Mesothelial cell of epicardium (in vitro differentiated cells): ENCODE results near the gene MOB3C. TPM values are rescaled to one million over a fixed set of nuclear protein-coding genes. Genes with fewer than 3 reads are reported as not detected.
"Not testable (repeated sequence)": the region's sequence is repeated elsewhere in the genome, so short reads cannot be mapped to it uniquely, and the experiment has no call there.

Source experiments
- DNase-seq, 2 experiments: peaks; one replicate each; pipeline ENCODE4 v3.0.0; 2021; ENCODE audit warnings: low spot score in 2 of 2; ENCODE audit not compliant: unreplicated experiment in 2 of 2
- H3K27ac Mint-ChIP-seq: 2 replicates; pipeline ENCODE4 v1.8.0; 2021; ENCODE audit warnings: mixed read lengths
- H3K27me3 Mint-ChIP-seq: 2 replicates; pipeline ENCODE4 v1.8.0; 2021; ENCODE audit warnings: low read depth, mixed read lengths
- H3K36me3 Mint-ChIP-seq: 2 replicates; pipeline ENCODE4 v1.8.0; 2021; ENCODE audit warnings: mixed read lengths
- H3K4me1 Mint-ChIP-seq: 2 replicates; pipeline ENCODE4 v1.8.0; 2021; ENCODE audit warnings: mixed read lengths
- H3K4me3 Mint-ChIP-seq: 2 replicates; pipeline ENCODE4 v1.8.0; 2021; ENCODE audit warnings: mild to moderate bottlenecking, moderate library complexity, mixed read lengths
- H3K9me3 Mint-ChIP-seq: 2 replicates; pipeline ENCODE4 v1.8.0; 2021; ENCODE audit warnings: mixed read lengths
- CTCF ChIP-seq: fragments of 200-600 bp; sonication (generic); IDR thresholded peaks from one replicate; pipeline ENCODE4 v1.5.0; 2021; ENCODE audit warnings: antibody characterized with exemption; ENCODE audit not compliant: unreplicated experiment
- total RNA-seq: library from RNA; stranded (reverse); gene quantifications from 3 replicates; pipeline ENCODE4 v1.2.1, GENCODE V29; 2021

MOB3C gene
- total RNA-seq, 1 donor from 2014 or later = 11.0 TPM

DNA sequence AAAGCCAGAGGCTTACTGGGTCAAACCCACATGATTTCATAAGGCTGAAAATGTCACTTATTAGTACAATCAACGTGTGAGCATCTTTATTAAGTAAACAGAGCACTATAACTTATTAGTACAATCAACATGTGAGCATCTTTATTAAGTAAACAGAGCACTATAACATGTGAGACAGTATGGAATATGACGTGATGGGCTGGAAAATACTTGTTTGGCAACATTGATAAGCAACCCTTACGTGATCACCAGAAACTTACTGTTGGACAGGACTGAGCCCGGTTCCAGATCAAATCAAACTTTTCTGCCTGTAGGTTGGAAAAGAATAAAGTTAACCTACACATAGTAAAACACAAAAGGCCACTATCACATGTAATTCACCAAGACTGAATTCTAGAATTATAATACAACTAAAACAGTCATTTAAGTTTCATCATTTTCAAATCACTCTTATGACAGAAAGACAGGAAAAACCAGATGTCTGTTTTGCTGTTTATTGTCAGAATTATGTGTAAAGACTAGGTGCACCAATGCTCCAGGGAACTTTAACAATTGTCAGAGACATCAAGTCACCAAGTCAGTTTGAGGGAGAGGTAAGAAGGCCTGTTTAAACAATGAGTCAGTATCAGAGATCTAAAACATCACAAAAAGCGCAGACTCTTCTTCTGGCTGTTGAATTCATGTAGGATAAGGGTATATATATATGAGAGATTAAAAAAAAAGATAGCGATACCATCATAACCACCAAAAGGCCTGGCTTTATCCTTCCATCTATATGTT lies 35.9 kb upstream of the MOB3C start:
- peak overlapping the region; percentile 21 for H3K27ac Mint-ChIP-seq
- H3K9me3 Mint-ChIP-seq = peaks cover 20% of the 10 kb centered on the region
- no peaks in the 10 kb centered on the region for H3K27me3 Mint-ChIP-seq
- TF ChIP-seq CTCF = no peak
- DNase-seq = no peak
- peaks cover 41% of the 10 kb centered on the region for H3K36me3 Mint-ChIP-seq
- H3K4me3 Mint-ChIP-seq = no peak overlapping the region
- peaks cover 19% of the 10 kb centered on the region for H3K4me1 Mint-ChIP-seq

- peaks cover 26% of the 10 kb centered on the region for H3K9me3 Mint-ChIP-seq
- DNase-seq, H3K4me3 Mint-ChIP-seq, H3K27ac Mint-ChIP-seq, H3K27me3 Mint-ChIP-seq: not testable (repeated sequence)
- H3K36me3 Mint-ChIP-seq = peaks cover 49% of the 10 kb centered on the region
- H3K4me1 Mint-ChIP-seq = peaks cover 30% of the 10 kb centered on the region
These were observed 34.5 kb upstream of the MOB3C start for GRCh38 chr1:46651152-46651551.

GRCh38 chr1:46650491-46650890 lies 33.9 kb upstream of the MOB3C start:
- Mint-ChIP-seq H3K36me3 (peaks cover 43% of the 10 kb centered on the region), H3K27ac (no peak overlapping the region), H3K4me1 (peaks cover 31% of the 10 kb centered on the region), H3K9me3 (peaks cover 26% of the 10 kb centered on the region), H3K27me3 (no peaks in the 10 kb centered on the region), H3K4me3 (no peak overlapping the region)
- DNase-seq = no peak
- no peak for TF ChIP-seq CTCF

GRCh38 chr1:46649764-46650163 lies 33.2 kb upstream of the MOB3C start:
- peaks cover 34% of the 10 kb centered on the region for H3K4me1 Mint-ChIP-seq
- DNase-seq = no peak
- peaks cover 40% of the 10 kb centered on the region for H3K36me3 Mint-ChIP-seq
- no peak overlapping the region for H3K4me3 Mint-ChIP-seq
- H3K9me3 Mint-ChIP-seq = peaks cover 22% of the 10 kb centered on the region
- no peak for TF ChIP-seq CTCF
- H3K27ac Mint-ChIP-seq = no peak overlapping the region
- H3K27me3 Mint-ChIP-seq = no peaks in the 10 kb centered on the region

- no peak for TF ChIP-seq CTCF
- Mint-ChIP-seq H3K9me3 (peaks cover 20% of the 10 kb centered on the region), H3K4me3 (no peak overlapping the region), H3K36me3 (peaks cover 36% of the 10 kb centered on the region), H3K4me1 (peaks cover 34% of the 10 kb centered on the region), H3K27me3 (no peaks in the 10 kb centered on the region), H3K27ac (no peak overlapping the region)
- no peak for DNase-seq
These were observed 31.0 kb upstream of the MOB3C start for GRCh38 chr1:46647611-46648010.

DNA sequence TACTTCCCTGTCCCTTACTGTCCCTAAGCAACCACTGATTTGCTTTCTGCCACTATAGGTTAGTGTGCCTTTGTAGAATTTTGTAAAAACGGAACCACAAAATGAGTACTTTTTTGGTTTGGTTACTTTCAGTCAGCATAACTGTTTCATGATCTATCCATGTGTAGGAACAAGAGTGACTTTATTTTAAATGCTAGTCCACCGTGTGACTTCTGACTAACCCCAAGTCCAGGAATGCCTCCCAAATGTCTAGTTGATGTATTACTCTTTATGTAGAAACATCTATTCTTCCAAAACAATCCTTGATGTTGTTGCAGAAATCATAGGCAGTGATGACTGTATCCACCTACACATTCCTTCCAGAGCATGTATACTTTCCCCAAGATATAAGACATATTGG lies 30.2 kb upstream of the MOB3C start:
- peaks cover 38% of the 10 kb centered on the region for H3K4me1 Mint-ChIP-seq
- TF ChIP-seq CTCF = no peak
- no peak for DNase-seq
- peak overlapping the region; percentile 44 for H3K27ac Mint-ChIP-seq
- H3K36me3 Mint-ChIP-seq = peaks cover 31% of the 10 kb centered on the region
- H3K27me3 Mint-ChIP-seq = no peaks in the 10 kb centered on the region
- H3K9me3 Mint-ChIP-seq = peaks cover 20% of the 10 kb centered on the region
- H3K4me3 Mint-ChIP-seq = no peak overlapping the region
